DMS114 treated with DMSO at 0.1 percent for 48 hours (cell line): ENCODE results near the gene CNN2.
A peak's percentile ranks its signal among the peaks of the same experiment; 100 is the strongest.
"Not testable (repeated sequence)": the region's sequence is repeated elsewhere in the genome, so short reads cannot be mapped to it uniquely, and the experiment has no call there.

Source experiments
- DNase-seq: peaks from one replicate; lab custom pipeline; 2025; ENCODE audit not compliant: unreplicated experiment; lab: John Stamatoyannopoulos, UW

Gene CNN2

DNA sequence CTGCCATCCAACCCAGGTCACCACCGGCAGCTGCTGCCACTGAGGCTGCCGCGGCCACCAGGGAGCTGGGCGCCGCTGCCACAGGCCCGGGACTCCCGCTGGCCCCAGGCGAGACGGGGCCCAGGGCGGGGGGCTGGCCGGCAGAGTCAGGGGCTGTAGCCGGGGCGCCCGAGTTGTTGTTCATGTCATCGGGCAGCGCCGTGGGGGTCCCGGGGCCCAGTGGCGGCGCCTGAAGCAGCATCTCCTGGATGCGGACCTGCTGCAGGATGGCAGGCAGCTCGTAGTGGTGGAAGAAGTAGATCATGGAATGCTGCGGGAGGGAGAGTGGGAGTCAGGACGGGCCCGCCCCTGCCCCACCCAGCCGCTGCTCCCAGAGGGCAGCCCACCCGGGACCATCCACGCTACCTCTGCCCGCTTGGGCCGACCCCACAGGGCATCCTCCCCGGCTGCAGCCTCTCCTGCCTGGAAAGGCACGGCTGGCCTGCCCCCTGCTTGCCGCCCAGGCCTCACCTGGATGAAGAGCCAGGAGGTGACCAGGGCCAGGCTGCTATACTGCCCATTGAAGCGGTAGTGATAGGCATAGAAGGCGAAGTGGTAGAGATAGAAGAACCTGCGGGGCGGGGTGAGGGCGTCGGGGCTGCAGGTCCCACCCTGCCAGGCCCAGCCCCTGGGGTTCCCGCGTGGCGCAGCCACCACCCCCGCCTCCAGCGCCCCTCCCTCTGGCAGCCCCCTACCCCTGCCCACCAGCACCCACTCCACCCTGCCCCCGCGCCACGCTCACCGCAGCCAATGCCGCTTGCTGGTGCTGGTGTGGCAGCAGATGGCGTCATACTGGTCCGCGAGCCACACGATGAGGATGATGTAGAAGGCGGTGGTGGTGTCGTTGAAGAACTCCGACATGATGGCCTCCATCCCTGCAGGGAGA lies 15.6 kb upstream of the CNN2 start:
- no peak for DNase-seq

DNA sequence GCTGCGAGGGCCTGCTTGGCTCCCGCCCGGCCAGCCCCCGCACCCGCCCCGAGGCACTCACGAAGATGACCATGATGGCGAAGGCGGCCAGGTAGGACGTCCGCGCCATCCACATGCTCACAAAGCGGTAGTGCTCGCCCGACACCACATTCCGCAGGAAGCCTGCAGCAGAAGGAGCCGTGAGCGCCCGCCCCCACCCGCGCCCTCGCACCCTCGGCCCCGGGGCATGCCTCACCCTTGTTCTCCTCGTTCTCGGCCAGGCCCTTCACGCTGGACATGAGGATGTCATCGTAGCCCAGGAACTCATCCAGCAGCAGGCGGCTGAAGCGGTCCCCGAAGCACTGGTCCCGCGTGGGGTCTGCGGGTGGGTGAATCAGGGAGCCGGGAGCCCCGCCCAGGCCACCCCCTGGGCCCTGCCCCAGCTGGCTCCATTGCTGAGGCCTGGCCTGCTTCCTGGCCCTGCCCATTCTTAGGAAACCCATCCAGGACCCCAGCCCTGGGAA lies 14.5 kb upstream of the CNN2 start:
- no peak for DNase-seq

DNA sequence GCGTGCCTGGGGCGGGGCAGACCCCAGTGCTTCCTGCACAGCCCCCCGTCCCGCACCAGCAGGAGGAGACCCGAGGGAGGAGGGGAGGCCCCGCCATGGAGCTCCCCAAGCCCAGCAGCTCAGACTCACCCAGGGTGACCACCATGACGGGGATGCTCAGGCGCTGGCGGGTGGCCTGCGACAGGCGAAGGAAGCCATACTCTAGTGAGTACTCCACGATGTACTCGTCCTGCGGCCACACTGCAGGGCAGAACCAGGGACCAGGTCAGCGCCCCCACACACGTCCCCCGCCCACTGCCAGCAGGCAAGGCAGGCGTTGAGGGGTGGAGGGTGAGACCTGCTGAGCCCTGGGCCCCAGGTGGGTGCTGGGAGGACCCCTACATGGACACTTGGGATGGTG lies 14.1 kb upstream of the CNN2 start:
- no peak for DNase-seq

DNA sequence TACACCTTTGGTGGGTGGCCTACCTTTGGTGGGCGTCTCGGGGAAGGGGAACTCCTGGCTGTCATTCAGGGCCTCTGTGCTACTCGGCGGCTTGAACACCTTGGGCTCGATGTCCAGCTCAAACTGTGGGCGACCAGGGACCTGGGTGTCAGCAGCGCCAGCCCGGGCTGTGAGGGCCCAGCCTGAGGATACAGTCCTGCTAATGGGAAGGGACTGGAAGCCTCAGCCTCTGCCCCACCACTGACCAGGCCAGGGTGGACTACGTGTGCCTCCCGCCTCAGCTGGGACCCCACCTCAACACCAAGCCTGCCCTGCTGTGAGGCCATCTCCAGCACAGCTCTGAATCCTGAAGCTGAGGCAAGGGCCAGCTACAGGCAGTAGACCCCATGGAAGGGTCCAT lies 13.2 kb upstream of the CNN2 start:
- DNase-seq: no peak

DNA sequence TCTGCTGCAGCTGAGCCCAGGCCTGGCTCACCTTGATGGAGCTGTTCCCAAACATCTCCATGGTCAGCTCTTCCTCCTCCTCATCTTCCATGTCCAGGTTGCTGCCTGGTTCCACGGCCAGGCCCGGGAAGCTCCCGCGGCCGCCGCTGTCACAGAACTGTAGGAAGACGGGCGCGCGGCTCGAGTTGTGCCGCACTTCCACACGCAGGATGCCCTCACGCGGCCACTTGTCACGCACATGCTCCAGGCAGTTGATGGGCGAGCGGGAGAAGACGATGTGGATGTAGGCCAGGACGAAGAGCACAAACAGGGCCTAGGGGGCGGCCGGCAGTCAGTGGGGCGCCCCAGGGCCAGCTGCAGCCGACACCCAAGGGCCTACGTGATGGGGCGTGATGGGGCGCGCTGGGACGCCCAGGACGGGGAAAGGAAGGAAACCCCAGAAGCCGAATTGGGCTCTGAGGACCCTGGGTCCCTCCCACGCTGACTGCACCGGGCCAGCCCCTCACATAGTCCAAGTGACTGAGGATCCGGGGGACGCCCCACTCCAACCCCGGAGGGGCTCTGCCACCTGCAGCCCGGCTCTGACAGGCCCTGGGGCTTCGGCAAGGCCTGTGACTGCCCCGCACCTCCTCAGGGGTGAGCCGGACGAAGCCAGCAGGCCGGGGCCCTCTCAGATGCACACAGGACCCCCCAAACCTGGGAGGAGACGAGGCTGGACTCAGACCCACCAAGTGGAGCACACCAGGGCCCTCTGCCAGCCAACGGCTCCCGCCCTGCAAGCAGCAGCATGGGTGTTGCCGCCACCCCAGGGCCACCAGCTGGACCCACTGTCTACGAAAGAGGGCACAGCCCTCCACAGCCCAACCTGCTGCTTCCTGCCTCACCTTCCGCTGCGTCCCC lies 12.0 kb upstream of the CNN2 start:
- DNase-seq: no peak

DNA sequence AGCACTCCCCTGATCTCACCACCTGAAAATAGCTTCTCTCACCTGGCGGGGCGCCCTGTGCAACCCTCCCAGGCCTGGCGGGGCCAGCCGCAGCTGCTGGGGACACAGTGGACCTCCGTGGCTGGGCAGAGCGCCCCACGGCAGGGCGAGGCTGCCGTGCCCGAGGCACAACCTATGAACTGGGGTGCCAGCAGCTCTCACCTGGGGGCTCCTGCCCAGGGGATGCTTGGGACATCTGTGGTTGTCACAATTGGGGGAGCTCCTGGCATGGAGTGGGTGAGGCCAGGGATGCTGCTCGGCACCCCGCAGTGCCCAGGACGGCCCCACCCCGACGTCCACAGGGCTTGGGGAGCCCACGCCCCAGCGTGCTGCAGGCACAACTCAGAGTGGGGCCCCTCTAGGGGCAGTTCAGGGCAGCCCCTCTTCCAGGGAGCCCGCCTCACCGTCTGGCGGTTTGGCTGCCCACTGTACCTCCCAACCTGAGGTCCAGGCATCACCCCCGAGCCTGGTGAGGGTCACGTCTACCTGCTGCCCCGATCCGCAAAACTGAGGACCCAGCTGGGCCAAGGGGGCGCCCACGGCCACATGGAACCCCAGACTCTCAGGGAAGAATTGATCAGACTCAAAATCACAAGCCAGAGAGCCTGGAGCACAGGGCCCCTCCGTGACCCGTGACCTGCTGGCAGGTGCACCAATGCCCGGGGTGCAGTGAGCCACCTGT lies 11.2 kb upstream of the CNN2 start:
- no peak for DNase-seq

DNA sequence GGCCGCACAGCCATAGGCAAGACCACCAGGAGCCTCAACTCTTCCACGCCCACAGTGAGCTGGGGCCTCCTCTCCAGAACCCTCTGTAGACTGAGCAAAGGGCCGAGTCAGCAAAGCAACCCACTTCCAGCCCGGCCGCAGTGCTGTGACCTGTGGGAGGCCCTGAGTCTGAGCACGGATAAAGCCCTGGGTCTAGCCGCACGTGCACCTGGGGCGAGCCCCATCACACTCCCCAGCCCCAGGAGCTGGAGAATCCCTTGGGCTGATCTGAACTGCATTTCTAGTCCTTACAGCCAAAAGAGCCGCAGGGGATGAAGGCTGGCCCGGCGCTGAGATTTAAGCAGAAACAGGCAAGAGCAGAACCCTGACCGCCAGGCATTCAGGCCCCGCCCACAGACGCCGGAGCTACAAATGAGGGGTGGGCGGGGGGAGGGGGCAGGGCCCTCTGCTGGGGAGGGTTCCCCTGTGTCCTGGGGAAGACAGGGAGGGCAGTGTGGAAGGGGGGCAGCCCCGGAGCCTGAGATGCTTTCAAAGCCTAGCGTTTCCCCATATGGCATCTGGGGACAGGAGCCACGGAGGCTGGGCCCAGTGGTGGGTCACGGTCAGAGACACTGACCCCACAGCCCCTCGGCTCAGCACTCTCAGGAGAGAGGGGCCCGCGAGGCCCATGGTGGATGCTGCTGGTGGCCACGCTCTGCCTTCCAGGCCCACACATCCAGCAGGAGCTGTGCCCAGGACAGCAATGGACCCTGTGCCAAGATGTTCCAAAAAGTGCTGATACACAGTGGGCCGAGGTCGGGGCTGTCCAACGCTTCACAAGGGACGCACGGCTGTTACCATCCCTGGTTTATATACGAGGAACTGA lies 10.4 kb upstream of the CNN2 start:
- DNase-seq: no peak

DNA sequence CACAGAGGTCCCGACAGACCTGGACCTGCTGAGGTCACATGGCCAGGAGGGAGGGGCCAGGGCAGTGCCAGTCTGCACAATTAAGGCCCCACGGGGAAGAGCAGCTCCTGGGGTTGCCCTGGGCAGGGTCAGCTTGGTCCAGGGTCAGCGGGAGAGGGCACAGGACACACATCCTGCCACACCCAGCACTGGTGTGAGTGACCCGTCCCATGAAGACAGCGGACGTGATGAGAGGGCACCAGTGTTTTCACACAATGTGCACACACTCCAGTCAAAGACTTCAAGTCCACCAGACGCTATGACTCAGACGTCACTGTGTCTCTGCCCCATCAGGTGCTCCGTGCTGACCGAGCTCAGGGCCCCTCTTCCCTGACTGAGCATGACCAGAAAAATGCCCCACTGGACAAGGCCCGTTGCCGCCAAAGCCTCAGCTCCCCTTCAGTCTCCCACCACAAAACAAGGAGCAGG lies 9.7 kb upstream of the CNN2 start:
- DNase-seq: no peak

DNA sequence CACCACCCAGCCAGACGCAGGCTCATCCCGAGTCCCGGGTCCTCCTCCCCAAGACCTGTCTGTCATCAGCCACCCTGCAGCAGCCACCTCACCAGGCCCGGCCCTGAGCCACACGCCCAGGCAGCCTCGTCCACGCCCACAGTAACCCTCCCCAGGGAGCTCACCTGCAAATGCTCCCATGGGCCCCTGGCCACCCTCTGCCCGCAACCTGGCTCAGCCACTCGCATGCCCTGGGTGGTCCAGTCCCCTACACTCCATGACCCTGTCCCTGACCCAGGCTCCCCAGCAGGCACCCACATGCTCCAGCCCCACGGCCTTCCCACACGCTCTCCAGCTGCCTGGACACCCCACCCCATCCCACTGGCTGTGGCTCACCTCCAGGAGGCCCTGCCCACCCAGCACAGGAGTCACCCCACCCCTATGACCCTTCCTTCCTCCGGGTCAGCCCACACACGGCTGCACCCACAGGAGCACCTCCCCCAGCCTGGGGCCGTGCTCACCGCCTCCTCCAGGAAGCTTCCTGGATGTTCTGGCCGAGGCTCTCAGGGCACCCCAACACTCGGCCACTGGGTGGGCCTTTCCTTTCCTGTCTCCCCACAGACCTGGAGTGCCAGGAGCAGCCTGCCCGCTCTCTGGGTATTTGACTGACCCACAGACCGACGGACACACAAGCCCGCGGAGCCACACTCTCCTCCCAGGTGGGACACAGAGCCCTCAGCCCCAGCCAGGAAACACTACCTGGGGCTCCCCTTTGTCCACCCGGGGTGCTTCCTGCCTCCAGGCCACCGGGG lies 9.1 kb upstream of the CNN2 start:
- DNase-seq: no peak

DNA sequence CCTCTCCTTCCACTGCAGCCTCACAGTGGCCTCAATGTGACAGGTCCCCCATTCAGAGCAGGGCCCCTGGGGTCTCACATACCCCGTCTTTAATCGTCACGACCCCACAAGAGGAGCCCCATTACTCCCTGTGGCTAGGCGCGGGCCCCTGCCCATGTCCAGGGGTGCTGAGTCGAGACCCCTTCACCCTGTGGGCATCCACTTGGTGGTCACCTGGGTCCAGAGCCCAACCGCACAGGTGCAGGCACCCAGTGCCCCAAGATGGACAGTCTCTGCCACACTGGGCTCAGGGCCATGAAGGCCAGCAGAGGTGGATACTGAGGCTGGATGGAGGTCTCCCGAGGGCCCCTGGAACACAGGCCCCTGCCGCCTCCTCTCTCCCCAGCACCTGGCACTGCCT lies 8.5 kb upstream of the CNN2 start:
- DNase-seq: no peak

DNA sequence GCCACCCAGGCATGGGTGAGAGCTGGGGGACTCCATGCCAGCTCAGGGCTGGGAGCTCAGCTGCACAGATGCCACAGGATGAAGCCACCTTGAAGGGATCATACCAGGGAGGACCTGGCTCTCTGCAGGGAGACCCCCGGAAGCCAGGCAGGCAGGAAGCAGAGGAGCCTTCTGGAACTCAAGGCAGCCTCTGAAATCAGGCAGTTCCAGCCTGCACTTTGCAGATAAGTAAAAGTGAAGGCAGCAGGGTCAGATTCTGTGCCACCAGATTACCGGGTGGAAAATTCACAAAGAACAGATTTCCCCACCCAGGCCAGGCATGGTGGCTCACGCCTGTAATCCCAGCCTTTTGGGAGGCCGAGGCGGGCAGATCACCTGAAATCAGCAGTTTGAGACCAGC lies 8.0 kb upstream of the CNN2 start:
- no peak for DNase-seq

DNA sequence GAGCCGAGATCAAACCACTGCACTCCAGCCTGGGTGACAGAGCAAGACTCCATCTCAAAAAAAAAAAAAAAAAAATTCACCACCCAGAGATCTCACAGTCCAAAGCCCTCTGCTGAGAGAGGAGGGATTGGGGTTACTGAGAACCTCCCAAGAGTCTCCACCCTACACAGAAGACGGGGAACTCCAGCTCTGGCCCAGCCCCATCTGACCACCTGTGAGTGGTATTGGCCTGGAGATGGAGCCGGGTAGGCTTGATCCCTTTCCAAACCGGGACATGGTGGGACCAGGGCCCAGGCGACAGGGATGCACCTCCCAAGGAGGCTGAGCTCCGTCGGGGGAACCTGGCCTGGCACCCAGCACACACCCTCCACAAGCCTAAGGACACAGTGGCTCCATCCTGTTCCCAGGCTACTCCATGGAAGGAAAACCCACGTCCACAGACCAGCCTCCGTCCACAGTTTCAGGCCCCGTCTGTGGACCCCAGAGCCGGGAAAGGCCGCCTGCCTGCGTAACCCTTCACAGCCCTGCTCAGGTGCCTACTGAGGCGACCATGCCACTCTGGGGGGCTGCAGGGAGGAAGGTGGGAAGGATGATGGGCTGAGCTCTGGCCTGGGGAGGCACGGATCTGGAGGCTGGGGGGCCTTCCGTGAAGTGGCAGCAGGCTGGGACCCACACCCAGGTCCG lies 7.3 kb upstream of the CNN2 start:
- no peak for DNase-seq

DNA sequence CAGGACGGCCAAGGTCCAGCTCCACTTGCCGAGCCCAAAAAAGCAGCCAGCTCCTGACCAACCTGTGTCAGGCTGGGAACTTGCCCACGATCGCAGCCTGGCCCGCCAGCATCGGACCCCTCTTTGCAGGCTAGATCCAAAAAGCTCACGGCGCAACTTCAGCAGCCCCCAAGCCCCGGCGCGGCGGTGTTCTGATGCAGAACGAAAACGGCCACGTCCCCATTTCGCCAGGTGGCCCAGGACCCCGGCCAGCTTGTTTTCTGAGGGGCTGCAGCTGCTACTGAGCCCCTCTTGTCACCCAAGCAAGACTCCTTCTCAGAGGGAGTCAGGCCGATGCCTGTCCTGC lies 6.8 kb upstream of the CNN2 start:
- no peak for DNase-seq

DNA sequence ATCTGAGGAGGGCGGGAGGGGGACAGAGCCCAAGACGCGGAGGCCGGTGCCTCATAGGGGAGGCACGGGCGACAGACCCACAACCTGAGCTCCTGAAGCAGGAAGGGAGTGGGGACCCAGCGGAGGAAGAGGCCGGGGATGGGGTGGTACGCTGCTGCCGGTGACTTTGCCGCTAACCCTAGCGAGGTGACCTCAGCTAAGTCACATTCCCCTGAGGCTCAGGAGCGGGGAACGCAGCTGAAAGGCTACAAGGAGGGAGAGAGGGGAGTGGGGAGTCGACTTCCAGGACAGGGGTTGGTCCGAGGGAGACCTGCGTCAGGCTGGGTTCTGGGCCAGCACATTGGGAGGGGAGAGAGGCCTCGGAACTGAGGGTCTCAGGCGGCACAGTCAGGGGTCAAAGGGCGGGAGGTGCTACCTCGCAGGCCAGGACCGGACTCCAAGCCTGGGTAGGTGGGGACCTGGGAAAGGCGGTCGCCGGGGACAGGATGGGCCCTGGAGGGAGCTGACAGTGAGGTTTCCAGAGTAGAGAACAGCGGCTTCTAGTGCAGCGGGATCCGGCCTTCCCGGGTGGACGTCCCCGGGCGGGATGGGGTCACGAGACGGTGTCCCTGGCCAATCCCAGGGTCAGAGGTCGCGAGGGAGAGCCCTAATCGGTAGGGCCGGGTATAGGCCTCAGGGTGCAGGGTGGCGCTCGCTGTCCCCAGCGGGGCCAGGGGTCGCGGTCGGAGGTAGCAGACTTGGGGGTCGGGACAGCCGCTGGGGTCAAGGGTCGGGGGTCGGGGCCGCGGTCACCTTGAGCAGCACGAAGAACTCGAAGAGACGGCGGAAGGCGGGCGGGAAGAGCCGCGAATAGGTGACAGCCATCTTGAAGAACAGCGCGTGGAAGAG lies 6.2 kb upstream of the CNN2 start:
- DNase-seq: no peak

DNA sequence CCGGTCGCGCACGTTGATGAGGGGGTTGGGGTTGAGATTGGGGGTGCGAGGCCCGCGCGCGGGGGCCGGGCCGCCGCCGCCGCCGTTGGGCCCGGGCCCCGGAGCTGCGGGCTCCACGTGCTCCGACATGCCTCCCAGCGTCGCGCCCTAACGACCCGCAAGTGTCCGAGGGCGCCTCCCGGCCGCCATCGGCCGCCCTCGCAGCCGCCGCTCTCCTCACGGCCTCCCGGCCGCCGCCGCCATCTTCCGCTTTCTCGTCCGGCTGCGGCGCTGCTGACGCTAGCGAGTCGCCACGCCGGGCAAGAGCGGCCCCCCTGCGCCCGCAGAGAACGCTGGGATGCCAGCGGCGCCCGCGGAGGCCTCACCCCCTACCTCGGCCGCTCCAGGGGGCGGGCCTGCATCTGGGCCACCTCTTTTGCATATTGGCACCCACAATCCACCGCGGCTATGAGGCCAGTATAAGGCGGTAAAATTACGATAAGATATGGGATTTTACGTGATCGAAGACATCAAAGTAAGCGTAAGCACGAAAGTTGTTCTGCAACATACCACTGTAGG lies 5.5 kb upstream of the CNN2 start, which contains the start of gene TMEM259:
TSS of gene TMEM259 (minus strand) at position 256 of the 558 bp plus-strand sequence. CDS start at position 129, 127 bp downstream.
- peak; percentile 78 for DNase-seq

DNA sequence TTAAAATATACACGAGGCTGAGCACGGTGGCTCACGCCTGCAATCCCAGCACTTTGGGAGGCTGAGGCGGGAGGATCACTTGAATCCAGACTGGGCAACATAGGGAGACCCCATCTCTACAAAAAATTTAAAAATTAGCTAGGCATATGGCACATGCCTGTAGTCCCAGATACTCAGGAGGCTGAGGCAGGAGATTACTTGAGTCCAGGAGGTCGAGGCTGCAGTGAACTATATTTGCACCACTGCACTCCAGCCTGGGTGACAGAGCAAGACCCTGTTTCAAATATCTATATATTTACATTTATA lies 2.6 kb upstream of the CNN2 start:
- DNase-seq: not testable (repeated sequence)

DNA sequence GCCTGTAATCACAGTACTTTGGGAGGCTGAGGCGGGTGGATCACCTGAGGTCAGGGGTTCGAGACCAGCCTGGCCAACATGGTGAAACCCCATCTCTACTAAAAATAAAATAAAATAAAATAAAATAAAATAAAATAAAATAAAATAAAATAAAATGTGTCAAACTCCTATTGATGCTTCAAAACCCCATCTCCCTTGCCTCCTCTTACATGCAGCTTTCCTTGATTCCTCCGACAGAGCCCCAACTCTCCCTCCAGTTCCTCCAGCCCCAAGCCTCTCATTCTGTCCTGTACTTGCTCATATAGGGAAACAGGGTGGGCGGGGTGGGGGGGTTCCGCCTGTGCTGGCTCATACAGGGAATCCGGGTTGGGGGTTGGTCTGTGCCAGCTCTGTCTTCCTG lies 1.3 kb upstream of the CNN2 start:
- not testable (repeated sequence) for DNase-seq
